ENCODE measurements around the gene PAPPA. TPM values are rescaled to one million over a fixed set of nuclear protein-coding genes. Genes with fewer than 3 reads are reported as not detected.

PAPPA gene
- total RNA-seq, 2 experiments from 2014 or later: not detected

DNA sequence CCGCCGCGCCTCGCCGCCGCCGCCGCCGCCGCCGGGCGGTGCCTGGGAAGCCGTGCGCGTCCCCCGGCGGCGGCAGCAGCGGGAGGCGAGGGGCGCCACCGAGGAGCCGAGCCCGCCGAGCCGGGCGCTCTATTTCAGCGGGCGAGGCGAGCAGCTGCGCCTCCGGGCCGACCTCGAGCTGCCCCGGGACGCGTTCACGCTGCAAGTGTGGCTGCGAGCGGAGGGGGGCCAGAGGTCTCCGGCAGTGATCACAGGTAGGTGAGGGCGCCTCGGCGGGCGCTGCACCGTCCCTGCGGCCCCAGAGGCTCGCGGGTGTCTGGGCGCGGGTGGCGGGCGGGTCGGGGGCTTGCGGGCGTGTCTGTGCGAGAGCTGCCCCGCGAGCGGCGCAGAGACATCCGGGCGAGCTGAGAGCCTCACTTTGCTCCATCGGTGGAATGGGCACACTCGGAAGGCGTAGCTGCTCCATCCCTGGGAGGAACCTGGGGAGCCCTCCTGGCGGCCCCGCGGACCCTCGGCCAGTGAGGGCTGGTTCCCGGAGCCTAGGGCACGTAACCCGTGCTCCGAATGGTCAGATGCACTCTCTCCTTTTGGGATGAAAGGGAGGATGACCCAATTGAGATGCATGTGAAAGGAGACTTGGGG is 864 bp downstream of the PAPPA start:
- Histone ChIP-seq H3K36me3 (ENCODE audit: insufficient read depth, low read length) (no peaks in the 10 kb centered on the region), H2AFZ (ENCODE audit: low read length) (no peak overlapping the region), H3K9me2 (ENCODE audit: insufficient read depth, low read length) (no peaks in the 10 kb centered on the region), H3K27ac (ENCODE audit: low read depth, low read length, poor library complexity, severe bottlenecking) (no peak overlapping the region), H3K4me1 (ENCODE audit: insufficient read depth, low read length, poor library complexity, severe bottlenecking) (no peaks in the 10 kb centered on the region), H4K20me1 (ENCODE audit: insufficient read depth, low read length) (no peaks in the 10 kb centered on the region), H3K79me2 (ENCODE audit: insufficient read depth, low read depth, low read length) (no peaks in the 10 kb centered on the region), H3K9me3 (ENCODE audit: low read length) (no peaks in the 10 kb centered on the region), H3K4me2 (ENCODE audit: low read length) (no peak overlapping the region), H3K4me3 (ENCODE audit: low read depth, low read length, poor library complexity, severe bottlenecking) (no peak overlapping the region)
- BruUV-seq (replicated peaks): no TSS peak
- TF ChIP-seq, protein P1, sequence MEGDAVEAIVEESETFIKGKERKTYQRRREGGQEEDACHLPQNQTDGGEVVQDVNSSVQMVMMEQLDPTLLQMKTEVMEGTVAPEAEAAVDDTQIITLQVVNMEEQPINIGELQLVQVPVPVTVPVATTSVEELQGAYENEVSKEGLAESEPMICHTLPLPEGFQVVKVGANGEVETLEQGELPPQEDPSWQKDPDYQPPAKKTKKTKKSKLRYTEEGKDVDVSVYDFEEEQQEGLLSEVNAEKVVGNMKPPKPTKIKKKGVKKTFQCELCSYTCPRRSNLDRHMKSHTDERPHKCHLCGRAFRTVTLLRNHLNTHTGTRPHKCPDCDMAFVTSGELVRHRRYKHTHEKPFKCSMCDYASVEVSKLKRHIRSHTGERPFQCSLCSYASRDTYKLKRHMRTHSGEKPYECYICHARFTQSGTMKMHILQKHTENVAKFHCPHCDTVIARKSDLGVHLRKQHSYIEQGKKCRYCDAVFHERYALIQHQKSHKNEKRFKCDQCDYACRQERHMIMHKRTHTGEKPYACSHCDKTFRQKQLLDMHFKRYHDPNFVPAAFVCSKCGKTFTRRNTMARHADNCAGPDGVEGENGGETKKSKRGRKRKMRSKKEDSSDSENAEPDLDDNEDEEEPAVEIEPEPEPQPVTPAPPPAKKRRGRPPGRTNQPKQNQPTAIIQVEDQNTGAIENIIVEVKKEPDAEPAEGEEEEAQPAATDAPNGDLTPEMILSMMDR (conservative IDR thresholded peaks at IDR 0.05; ENCODE audit: low read length): no peak
- no peak for TF ChIP-seq EZH2phosphoT487 (IDR thresholded peaks at IDR 0.05; ENCODE audit: borderline replicate concordance, low read depth, low read length)
- POLR2A ChIA-PET: no interaction called here
- intact Hi-C loops (cut with micrococcal nuclease; ENCODE audit: unreplicated experiment): loop anchor here (5.0 kb wide), 1 partner anchor 418 kb away; no protein-coding TSS in a partner anchor
- DNase-seq (ENCODE audit: low spot score): no peak
- CTCF ChIA-PET (ENCODE audit: unreplicated experiment): no interaction called here

DNA sequence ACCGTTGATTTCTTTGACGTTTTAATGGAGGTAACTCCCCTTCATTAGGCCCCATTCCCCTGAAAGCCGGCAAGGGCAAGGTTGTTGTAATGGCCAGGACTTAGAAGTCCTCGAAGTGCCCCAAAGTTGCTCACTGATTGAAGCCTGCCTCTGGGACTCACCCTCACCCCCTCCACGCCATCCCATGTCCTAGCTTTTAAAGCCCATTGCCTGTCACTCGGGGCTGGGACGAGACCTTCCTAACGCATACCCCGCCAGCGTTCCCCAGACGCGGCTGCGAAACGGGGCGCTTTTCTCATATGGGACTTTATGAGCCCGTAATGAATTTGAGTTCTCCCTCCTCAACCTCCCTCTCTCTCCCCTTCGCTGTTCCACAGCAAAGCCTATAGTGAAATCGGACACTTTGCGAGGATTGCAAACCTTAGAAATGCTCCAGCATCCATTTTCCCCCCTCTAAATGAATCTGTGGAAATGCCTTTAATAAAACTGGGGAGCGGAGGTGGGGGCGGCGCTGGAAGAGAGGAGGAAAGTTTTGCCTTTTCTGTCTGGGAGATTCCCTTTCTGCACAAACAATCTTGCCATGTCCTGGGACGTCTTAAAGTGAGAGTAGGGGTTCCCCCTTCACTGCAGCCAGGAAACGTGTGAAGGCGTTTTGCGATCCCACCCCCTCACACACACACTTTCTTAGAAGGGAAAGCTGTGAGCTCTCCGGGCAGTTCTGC is 1.5 kb downstream of the PAPPA start:
- TF ChIP-seq, protein P1 (conservative IDR thresholded peaks at IDR 0.05; ENCODE audit: low read length): no peak
- TF ChIP-seq EZH2phosphoT487 (IDR thresholded peaks at IDR 0.05; ENCODE audit: borderline replicate concordance, low read depth, low read length): no peak
- Histone ChIP-seq H3K4me2 (ENCODE audit: low read length) (no peak overlapping the region), H3K79me2 (ENCODE audit: insufficient read depth, low read depth, low read length) (no peaks in the 10 kb centered on the region), H2AFZ (ENCODE audit: low read length) (no peak overlapping the region), H3K27ac (ENCODE audit: low read depth, low read length, poor library complexity, severe bottlenecking) (no peak overlapping the region), H3K9me2 (ENCODE audit: insufficient read depth, low read length) (no peaks in the 10 kb centered on the region), H3K4me3 (ENCODE audit: low read depth, low read length, poor library complexity, severe bottlenecking) (no peak overlapping the region), H3K9me3 (ENCODE audit: low read length) (no peaks in the 10 kb centered on the region), H3K36me3 (ENCODE audit: insufficient read depth, low read length) (no peaks in the 10 kb centered on the region), H4K20me1 (ENCODE audit: insufficient read depth, low read length) (no peaks in the 10 kb centered on the region), H3K4me1 (ENCODE audit: insufficient read depth, low read length, poor library complexity, severe bottlenecking) (no peaks in the 10 kb centered on the region)
- intact Hi-C loops (cut with micrococcal nuclease; ENCODE audit: unreplicated experiment): loop anchor here (5.0 kb wide), 2 partner anchors 417 to 507 kb away; no protein-coding TSS in a partner anchor
- BruUV-seq (replicated peaks): no TSS peak
- POLR2A ChIA-PET: no interaction called here
- no peak for DNase-seq (ENCODE audit: low spot score)
- CTCF ChIA-PET (ENCODE audit: unreplicated experiment): no interaction called here

DNA sequence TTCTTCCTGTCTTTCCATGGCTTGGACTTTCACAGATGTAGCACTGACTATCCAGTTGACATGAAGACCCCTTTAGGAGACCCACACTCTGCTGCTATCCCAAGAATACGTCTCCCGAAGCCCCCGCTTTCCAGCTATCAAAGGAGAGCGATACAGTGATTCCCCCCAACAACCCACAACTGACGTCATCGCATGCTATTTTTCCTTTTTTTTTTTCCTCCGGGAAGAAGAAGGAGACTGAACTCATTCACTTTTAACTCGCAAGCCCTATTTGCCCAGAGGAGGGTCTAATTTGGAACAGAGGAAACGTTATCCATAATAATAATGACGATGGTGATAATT is 2.1 kb downstream of the PAPPA start:
- CTCF ChIA-PET (ENCODE audit: unreplicated experiment): no interaction called here

More for the DNA sequence above, 2.1 kb downstream of the PAPPA start:
- H4K20me1 ChIP-seq (ENCODE audit: insufficient read depth, low read length): no peaks in the 10 kb centered on the region
- H3K4me2 ChIP-seq (ENCODE audit: low read length): no peak overlapping the region
- intact Hi-C loops (cut with micrococcal nuclease; ENCODE audit: unreplicated experiment): loop anchor here (5.0 kb wide), 1 partner anchor 507 kb away; no protein-coding TSS in a partner anchor
- POLR2A ChIA-PET: no interaction called here
- H3K9me2 ChIP-seq (ENCODE audit: insufficient read depth, low read length): no peaks in the 10 kb centered on the region
- no peak for TF ChIP-seq EZH2phosphoT487 (IDR thresholded peaks at IDR 0.05; ENCODE audit: borderline replicate concordance, low read depth, low read length)
- TF ChIP-seq, protein P1 (conservative IDR thresholded peaks at IDR 0.05; ENCODE audit: low read length): no peak
- no TSS peak for BruUV-seq (replicated peaks)
- H3K36me3 ChIP-seq (ENCODE audit: insufficient read depth, low read length): no peaks in the 10 kb centered on the region
- H2AFZ ChIP-seq (ENCODE audit: low read length): no peak overlapping the region
- H3K4me3 ChIP-seq (ENCODE audit: low read depth, low read length, poor library complexity, severe bottlenecking): no peak overlapping the region
- no peak for DNase-seq (ENCODE audit: low spot score)
- no peaks in the 10 kb centered on the region for H3K79me2 ChIP-seq (ENCODE audit: insufficient read depth, low read depth, low read length)
- no peak overlapping the region for H3K27ac ChIP-seq (ENCODE audit: low read depth, low read length, poor library complexity, severe bottlenecking)
- no peaks in the 10 kb centered on the region for H3K9me3 ChIP-seq (ENCODE audit: low read length)
- H3K4me1 ChIP-seq (ENCODE audit: insufficient read depth, low read length, poor library complexity, severe bottlenecking): no peaks in the 10 kb centered on the region
